GM20000 (cell line): ENCODE data around the gene STEAP3.

Experiments
- DNase-seq: peaks from one replicate; pipeline ENCODE4 v3.0.0; 2012; ENCODE audit warnings: low spot score
- CTCF ChIP-seq: IDR thresholded peaks from 2 replicates; pipeline ENCODE4 v1.5.1; 2012; ENCODE audit warnings: mild to moderate bottlenecking, control low read depth; ENCODE audit errors: extremely low read depth, missing control alignments

The STEAP3 gene

GRCh38 chr2:119233326-119234020 lies 9.8 kb downstream of the STEAP3 start:
- TF ChIP-seq CTCF = no peak
- peak; percentile 68 for DNase-seq

- DNase-seq = no peak
- TF ChIP-seq CTCF = peak; percentile 9
These were observed 10.7 kb downstream of the STEAP3 start for GRCh38 chr2:119234021-119235019.

GRCh38 chr2:119236796-119237195 lies 13.2 kb downstream of the STEAP3 start:
- no peak for TF ChIP-seq CTCF
- no peak for DNase-seq

GRCh38 chr2:119240311-119241204 lies 16.9 kb downstream of the STEAP3 start:
- DNase-seq = no peak
- TF ChIP-seq CTCF = no peak

- no peak for DNase-seq
- no peak for TF ChIP-seq CTCF
These were observed 17.5 kb downstream of the STEAP3 start for GRCh38 chr2:119241205-119241532.

- no peak for DNase-seq
- TF ChIP-seq CTCF = no peak
These were observed 18.9 kb downstream of the STEAP3 start for GRCh38 chr2:119242276-119243119.
